ENCODE results near the gene HMGCS2. TPM values are rescaled to one million over a fixed set of nuclear protein-coding genes. Genes with fewer than 3 reads are reported as not detected.

HMGCS2 gene
- total RNA-seq, 1 donor from 2014 or later, result not detected

- TF ChIP-seq CTCF (IDR thresholded peaks at IDR 0.05), result no peak
- no peak overlapping the region for H3K27ac Mint-ChIP-seq
- ATAC-seq (ENCODE audit: low read depth) (no peak), DNase-seq (no peak)
- H3K4me1 Mint-ChIP-seq, result no peaks in the 10 kb centered on the region
- no peak overlapping the region for H3K4me3 Mint-ChIP-seq
- H3K27me3 Mint-ChIP-seq, result peaks cover 7% of the 10 kb centered on the region
- ChIA-PET CTCF (no interaction called here), POLR2A (no interaction called here)
- no peaks in the 10 kb centered on the region for H3K9me3 Mint-ChIP-seq
- H3K36me3 Mint-ChIP-seq (ENCODE audit: low read depth), result no peaks in the 10 kb centered on the region
- intact Hi-C loops (cut with micrococcal nuclease), result no loop called here
Measured at GRCh38 chr1:119778886-119779560, 10.3 kb upstream of the HMGCS2 start.

GRCh38 chr1:119778359-119778758, 9.7 kb upstream of the HMGCS2 start:
- intact Hi-C loops (cut with micrococcal nuclease), result no loop called here
- H3K27me3 Mint-ChIP-seq, result peaks cover 3% of the 10 kb centered on the region
- TF ChIP-seq CTCF (IDR thresholded peaks at IDR 0.05), result no peak
- no peaks in the 10 kb centered on the region for H3K4me1 Mint-ChIP-seq
- POLR2A ChIA-PET, result no interaction called here
- ATAC-seq (ENCODE audit: low read depth) (no peak), DNase-seq (no peak)
- no peak overlapping the region for H3K4me3 Mint-ChIP-seq
- H3K36me3 Mint-ChIP-seq (ENCODE audit: low read depth), result no peaks in the 10 kb centered on the region
- H3K9me3 Mint-ChIP-seq, result no peaks in the 10 kb centered on the region
- no peak overlapping the region for H3K27ac Mint-ChIP-seq
- CTCF ChIA-PET, result no interaction called here

DNA sequence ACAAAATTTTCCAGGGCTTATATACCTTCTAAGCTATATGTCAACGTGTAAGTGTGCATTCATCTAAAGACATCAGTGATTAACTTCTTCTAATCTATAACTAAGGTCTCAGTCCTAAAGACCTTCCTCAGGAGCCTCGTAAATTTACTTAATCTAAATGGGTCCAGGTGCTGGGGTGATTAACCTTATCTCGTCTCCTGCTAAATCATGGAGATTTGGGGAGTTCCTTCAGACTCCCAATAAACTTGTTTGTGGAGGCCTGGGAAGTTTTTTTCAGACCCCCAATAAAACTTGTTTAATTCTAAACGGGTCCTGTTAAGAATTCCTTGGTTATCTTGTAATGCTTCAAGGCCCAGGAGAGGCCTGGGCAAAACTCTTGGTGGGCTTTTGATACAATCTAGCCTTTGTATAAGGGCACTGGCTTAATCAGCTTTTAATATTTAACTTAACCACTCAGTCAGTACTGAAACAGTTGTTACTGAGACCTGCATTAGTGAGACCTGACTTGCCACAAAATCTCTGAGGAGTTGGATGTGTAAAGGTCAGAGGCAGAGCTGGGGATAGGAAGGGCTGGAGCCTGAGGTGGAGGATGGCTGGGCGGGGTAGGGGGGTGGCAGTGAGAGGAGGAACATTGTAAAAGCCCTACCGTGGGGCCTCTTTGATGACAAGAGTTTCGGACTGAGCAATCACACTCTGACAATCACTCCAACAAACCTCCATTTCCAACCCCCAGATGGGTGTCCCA, 6.2 kb upstream of the HMGCS2 start:
- ChIA-PET POLR2A (no interaction called here), CTCF (no interaction called here)
- ATAC-seq (ENCODE audit: low read depth) (no peak), DNase-seq (no peak)
- H3K36me3 Mint-ChIP-seq (ENCODE audit: low read depth), result no peaks in the 10 kb centered on the region
- no peak overlapping the region for H3K4me3 Mint-ChIP-seq
- H3K4me1 Mint-ChIP-seq, result no peaks in the 10 kb centered on the region
- no peaks in the 10 kb centered on the region for H3K27me3 Mint-ChIP-seq
- no peaks in the 10 kb centered on the region for H3K9me3 Mint-ChIP-seq
- intact Hi-C loops (cut with micrococcal nuclease), result no loop called here
- H3K27ac Mint-ChIP-seq, result no peak overlapping the region
- TF ChIP-seq CTCF (IDR thresholded peaks at IDR 0.05), result no peak

- Mint-ChIP-seq H3K27me3 (no peaks in the 10 kb centered on the region), H3K27ac (no peak overlapping the region), H3K9me3 (no peaks in the 10 kb centered on the region), H3K36me3 (ENCODE audit: low read depth) (no peaks in the 10 kb centered on the region), H3K4me1 (no peaks in the 10 kb centered on the region), H3K4me3 (no peak overlapping the region)
- DNase-seq (no peak), ATAC-seq (ENCODE audit: low read depth) (no peak)
- ChIA-PET CTCF (no interaction called here), POLR2A (no interaction called here)
- intact Hi-C loops (cut with micrococcal nuclease), result no loop called here
- no peak for TF ChIP-seq CTCF (IDR thresholded peaks at IDR 0.05)
Measured at GRCh38 chr1:119773711-119774241, 5.1 kb upstream of the HMGCS2 start.

- H3K9me3 Mint-ChIP-seq, result no peaks in the 10 kb centered on the region
- intact Hi-C loops (cut with micrococcal nuclease), result no loop called here
- no peak for TF ChIP-seq CTCF (IDR thresholded peaks at IDR 0.05)
- no peak for ATAC-seq (ENCODE audit: low read depth)
- no peaks in the 10 kb centered on the region for H3K36me3 Mint-ChIP-seq (ENCODE audit: low read depth)
- DNase-seq, result no peak
- ChIA-PET POLR2A (no interaction called here), CTCF (no interaction called here)
- H3K4me1 Mint-ChIP-seq, result no peaks in the 10 kb centered on the region
- H3K4me3 Mint-ChIP-seq, result no peak overlapping the region
- no peak overlapping the region for H3K27ac Mint-ChIP-seq
- peaks cover 1% of the 10 kb centered on the region for H3K27me3 Mint-ChIP-seq
Measured at GRCh38 chr1:119772298-119772697, 3.6 kb upstream of the HMGCS2 start.

Measured in activated B cell treated with CpG ODN at 0.5 μM for 24 hours (primary cell).